HG02884 (cell line): Measurements from ENCODE around the gene MVB12A.

ENCODE experiments used
- ATAC-seq: cut with Tn5 transposase; IDR thresholded peaks from one replicate; pipeline ENCODE4 v1.9.1; 2021; ENCODE audit warnings: mild to moderate bottlenecking, moderate library complexity; ENCODE audit not compliant: unreplicated experiment

Gene MVB12A

DNA sequence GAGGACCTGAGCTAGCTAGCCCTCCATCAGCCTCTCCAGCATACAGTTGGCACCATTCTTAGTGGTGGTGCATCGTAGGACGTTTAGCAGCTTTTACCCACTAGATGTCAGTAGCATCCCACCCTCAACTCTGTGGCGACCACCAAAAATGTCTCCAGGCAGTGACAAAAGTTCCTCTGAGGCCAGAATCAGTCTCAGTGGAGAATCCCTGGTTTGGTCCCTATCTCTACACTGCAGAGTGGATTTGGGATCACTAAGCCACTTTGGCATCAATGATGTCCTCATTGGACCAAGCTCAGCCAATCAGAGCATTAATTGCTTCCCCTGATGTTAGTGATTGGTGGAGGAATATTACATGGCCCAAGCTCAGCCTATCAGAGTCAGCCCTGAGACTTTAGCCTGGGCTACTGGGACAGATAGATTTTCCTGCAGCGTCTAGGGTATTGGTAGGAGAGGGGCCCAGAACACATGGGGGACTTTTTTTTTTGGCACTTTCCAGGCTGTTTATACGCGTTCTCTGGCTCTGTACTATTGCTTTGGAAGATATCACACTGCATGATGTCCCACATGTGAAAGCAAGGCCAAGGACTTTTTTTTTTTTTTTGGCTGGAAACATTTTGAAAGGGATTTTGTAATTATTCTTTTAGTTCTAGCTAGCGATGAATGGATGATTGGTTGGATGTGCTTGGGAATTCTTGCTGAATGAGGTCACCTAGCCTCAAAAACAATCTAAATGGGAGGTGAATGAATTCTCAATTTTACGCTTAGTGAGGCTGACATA is 21.6 kb downstream of the MVB12A start:
- no peak for ATAC-seq

GRCh38 chr19:17445526-17446165 is 25.8 kb downstream of the MVB12A start:
- no peak for ATAC-seq

DNA sequence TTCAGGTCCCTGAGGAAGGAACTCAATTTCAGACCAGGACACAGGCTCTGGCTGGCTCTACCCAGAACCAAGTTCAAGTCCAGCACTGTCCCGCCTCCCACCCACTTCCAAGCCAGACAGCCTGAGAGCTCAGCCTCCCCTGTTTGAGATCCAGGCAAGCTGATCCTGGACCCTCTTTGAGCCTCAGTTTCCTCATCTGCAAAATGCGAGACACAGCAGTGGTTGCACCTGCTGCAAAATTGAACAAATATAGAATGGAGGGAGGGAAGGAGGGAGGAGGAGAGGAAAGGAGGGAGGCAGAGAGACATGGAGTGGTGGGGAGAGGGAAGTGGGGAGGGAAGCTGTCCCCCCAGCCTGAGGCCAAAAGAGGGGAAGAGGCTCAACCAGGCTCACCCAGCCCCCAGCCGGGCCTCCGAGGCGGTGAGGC is 27.9 kb downstream of the MVB12A start:
- ATAC-seq = no peak

DNA sequence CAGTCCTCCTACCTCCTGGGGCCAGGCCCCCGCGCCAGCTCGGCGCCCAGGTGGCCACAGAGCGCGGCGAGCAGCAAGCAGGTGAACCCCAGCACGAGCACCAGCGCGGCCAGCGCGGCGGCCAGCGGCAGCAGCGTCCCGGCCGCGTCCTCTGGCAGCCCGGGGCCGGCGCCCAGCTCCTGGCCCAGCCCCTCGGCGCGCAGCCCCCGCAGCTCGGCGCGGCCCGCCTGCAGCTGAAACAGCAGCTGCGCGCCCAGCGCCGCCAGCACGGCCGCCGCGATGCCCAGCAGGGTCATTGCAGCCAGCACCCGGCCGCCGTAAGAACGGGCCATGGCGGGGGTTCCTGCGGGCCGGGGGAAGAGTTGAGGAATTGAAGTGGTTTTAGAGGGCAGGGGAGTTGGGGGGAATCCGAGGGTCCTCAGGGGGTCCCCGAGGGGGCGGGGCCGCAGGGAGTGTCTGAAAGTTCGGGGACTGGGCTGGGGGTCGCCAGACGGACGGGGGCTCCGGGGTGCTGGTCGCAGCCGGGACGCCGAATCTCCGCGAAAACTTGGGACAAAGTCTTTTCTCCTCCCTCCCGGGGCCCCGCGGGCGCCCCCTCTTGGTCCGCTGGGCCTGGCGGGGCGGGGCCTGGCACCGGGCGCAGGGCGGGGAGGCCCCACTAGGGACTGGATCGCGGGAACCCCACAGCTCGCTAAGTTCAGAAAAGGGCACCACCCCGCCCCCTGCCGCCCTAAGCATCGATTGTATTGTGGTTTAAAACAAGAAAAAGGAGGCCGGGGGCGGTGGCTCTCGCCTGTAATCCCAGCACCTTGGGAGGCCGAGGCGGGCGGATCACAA is 28.5 kb downstream of the MVB12A start, which contains the start of gene TMEM221:
Gene TMEM221 (minus strand): TSS at position 538 of the 837 bp plus-strand sequence. CDS start 206 bp downstream, at position 332.
- no peak for ATAC-seq

- ATAC-seq = no peak
Observed at GRCh38 chr19:17450264-17451075, 30.6 kb downstream of the MVB12A start.

GRCh38 chr19:17451820-17452219 is 32.0 kb downstream of the MVB12A start:
- no peak for ATAC-seq

DNA sequence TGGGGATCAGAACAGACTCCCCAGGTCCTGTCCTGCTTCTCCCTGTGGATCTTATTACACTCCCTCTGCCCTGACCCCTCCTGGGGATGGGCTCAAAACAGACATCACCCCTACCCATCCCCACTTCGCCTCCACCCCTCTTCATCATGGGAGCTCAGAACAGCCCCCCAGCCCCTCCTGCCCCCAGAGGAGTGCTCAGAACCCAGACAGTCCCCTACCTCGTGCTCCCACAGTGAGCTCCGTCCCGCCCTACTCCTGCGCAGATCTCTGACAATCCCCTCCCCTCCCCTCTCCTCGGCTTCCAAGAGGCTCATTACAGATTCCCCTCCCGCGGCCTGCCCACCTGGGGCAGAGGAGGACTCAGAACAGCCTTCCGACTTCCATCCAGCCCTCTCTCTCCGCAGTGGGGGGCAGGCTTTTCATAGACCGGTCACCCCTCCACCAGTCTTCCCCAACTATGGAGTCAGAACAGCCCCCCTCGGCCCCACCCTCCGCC is 34.8 kb downstream of the MVB12A start:
- ATAC-seq = no peak

DNA sequence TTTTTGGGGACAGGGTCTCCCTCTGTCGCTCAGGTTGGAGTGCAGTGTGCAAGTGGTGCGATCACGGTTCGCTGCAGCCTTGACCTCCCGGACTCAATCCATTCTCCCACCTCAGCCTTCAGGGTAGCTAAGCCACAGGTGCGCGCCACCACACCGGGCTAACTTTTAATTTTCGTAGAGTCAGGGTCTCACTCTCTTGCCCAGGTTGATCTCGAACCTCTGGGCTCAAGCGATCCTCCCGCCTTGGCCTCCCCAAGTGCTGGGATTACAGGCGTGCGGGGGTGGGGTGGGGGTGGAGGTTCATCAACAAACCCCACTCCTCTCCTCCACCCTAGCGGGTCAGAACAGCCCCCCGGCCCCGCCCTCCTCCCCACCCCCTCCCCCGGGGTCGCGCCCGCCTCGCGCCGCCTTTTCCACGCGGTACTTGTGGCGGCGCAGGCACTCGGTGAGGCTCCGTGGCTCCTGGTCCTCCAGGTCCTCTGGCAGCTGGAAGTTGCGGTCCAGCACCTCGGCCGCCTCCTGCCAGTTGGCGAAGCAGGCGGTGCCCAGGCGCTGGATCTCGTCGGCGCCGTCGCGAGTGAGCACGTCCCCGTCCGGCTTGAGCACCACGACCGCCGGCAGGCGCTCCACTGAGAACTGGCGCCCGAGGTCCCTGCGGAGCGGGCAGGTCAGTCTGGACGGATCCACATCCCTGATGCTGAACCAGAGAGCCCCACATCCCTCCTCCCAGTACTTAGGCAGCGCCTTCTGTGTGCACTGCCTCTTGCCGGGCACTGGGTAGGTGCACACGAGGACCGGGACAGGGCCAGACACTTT is 35.7 kb downstream of the MVB12A start:
- no peak for ATAC-seq

DNA sequence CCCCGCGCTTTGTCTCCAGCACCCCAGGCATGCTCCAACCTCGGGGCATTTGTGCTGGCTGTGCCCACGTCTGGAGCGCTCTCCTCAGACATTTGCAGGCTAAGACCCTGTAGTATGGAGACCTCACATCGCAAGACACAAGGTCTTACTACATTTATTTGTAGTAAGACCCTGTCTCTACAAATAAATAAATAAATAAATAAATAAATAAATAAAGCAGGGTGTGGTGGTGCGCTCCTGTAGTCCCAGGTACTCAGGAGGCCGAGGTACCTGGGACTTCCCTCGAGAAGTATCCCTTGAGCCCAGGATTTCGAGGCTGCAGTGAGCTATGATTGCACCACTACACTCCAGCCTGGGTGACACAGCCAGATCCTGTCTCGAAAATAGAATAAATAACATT is 36.3 kb downstream of the MVB12A start:
- no peak for ATAC-seq

DNA sequence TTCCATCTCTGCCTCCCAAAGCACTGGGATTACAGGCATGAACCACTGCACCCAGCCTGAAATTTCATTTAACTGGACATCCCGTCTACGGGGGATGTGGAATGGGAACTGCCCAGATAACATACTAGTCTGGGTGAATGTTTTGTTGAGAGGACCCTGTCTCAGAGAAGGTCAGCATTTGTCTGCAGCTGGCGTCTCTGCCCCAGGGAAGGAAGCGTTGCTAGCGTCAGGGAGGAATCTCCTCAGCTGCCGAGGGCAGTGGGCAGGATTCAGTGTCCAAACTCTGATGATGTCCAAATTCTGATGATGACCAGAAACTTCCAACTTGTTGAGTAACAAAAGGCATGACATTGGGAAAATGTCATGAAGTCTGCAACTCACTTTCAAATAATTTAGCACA is 37.8 kb downstream of the MVB12A start:
- no peak for ATAC-seq

DNA sequence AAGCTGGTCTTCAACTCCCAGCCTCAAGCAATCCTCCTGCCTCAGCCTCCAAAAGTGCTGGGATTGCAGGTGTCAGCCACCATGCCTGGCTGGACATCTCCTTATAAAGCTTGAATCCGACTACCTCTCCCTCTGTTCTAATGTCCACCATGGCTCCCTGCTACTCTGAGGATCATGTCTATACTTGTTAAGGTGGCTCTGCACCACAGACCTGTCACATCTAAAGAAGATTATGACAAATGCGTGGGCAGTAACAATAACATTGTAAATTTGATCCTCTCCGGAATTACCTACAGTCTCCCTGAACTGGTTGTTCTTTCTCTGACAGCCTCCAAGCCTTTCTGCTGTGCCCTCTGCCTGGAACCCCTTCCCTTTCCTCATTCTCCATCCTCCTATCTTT is 39.1 kb downstream of the MVB12A start:
- no peak for ATAC-seq

- no peak for ATAC-seq
Observed at GRCh38 chr19:17460372-17461230, 40.8 kb downstream of the MVB12A start, which contains the start of gene NXNL1. NXNL1 (minus strand) TSS chr19:17460926; CDS start chr19:17460869, 57 bp downstream.

DNA sequence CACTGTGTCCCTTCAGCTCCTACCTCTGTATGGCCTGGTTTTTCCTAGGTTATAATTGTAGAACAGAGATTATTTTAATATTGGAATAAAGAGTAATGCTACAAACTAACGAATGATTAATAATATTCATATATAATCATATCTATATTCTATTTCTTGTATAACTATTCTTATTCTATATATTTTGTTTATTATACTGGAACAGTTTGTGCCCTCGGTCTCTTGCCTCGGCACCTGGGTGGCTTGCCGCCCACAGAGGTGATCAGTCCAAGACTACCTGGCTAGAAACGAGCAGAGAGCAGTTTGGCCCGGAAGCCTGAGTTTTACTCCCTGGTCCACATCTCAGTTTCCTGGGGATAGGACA is 46.6 kb downstream of the MVB12A start:
- no peak for ATAC-seq

DNA sequence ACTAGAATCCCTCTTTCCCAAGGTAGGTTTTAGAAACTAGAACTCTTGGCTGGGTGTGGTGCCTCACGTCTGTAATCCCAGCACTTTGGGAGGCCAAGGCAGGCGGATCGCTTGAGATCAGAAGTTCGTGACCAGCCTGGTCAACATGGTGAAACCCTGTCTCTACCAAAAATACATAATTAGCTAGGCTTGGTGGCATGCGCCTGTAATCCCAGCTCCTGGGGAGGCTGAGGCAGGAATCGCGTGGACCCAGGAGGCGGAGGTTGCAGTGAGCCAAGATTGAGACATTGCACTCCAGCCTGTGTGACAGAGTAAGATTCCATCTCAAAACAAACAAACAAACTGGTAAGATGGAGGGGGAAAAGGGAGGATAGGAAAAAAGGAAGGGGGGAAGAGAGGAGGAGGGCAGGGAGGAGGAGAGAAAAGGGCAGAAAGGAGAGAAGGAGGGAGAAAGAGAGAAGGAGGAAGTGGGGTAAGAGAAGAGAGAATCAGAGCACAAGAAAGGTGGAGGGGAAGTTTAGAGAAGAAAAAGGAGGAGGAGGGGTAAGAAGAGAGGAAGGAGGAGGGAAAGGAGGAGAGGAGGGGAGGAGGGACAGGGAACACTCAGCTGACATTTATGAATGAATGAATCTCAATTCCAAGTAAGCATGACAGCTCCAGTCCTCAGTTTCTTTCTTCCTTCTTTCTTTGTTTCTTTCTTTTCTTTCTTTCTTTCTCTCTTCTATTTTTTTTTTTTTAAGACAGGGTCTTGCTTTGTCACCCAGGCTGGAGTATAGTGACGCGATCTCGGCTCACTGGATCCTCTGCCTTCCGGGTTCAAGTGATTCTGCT is 47.8 kb downstream of the MVB12A start:
- no peak for ATAC-seq

GRCh38 chr19:17468302-17469091 is 48.6 kb downstream of the MVB12A start:
- no peak for ATAC-seq

DNA sequence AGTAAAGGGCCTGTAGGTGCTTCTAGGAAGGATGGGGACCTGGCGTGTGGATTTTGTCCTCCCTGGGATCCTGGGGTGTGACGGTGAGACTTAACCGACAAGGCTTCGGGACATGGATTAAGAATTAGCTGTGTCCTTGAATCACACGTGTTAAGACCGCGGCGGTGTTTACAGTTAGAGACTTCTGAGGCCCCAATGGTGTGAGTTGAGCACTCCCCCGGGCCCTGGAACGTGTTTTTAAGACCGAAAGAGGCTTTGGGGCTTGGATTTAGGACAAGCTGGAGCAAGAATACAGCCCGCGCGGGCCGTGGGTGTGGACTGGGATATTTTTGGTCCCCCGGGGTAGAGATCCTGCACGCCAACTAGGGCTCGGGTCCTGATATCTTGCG is 49.2 kb downstream of the MVB12A start:
- ATAC-seq = no peak

- peak; percentile 55 for ATAC-seq
Observed at GRCh38 chr19:17469481-17470067, 49.7 kb downstream of the MVB12A start.
